SK-N-SH (cell line): Measurements from ENCODE around the gene JPH2. TPM values are rescaled to one million over a fixed set of nuclear protein-coding genes. Genes with fewer than 3 reads are reported as not detected.

Source experiments
- CTCF ChIA-PET: fragments of 300-600, 350-600 bp; formaldehyde crosslinking; extraction: SDS; loops from one replicate; lab custom pipeline; 2021; lab: Yijun Ruan, JAX
- POLR2A ChIA-PET: fragments of 350-600 bp; sonication (Branson Sonifier 250); formaldehyde crosslinking; extraction: SDS; loops from one replicate; lab custom pipeline; 2020; ENCODE audit warnings: antibody characterized with exemption, inconsistent platforms; lab: Yijun Ruan, JAX
- DNase-seq: peaks from one replicate; pipeline ENCODE4 v3.0.0; 2012
- H2AFZ ChIP-seq: fragments of 200-600 bp; sonication (generic); 2 replicates; pipeline ENCODE4 v1.8.1; 2016; ENCODE audit warnings: antibody characterized with exemption, mild to moderate bottlenecking, low read depth
- H3F3A ChIP-seq: fragments of 200-600 bp; sonication (generic); replicated peaks from 2 replicates; pipeline ENCODE3; 2016; ENCODE audit warnings: antibody characterized with exemption, mild to moderate bottlenecking; ENCODE audit not compliant: insufficient read depth
- H3K27ac ChIP-seq, 2 experiments: fragments of 200-500 bp in 1 of 2; fragments of 200-600 bp in 1 of 2; sonication (Bioruptor generic) in 1 of 2; sonication (generic), shearing (Covaris generic) in 1 of 2; 2 replicates each; pipeline versions ENCODE4 v1.5.1 to v1.6.1; 2014 to 2016; ENCODE audit warnings: low read depth in 2 of 2, inconsistent platforms in 1 of 2, low read length in 1 of 2, mild to moderate bottlenecking in 1 of 2, mixed read lengths in 1 of 2
- H3K27me3 ChIP-seq: fragments of 200-600 bp; sonication (generic), shearing (Covaris generic); 2 replicates; pipeline ENCODE4 v1.6.1; 2016; ENCODE audit warnings: mixed run types; ENCODE audit not compliant: insufficient read depth
- H3K36me3 ChIP-seq, 2 experiments: fragments of 200-500 bp in 1 of 2; fragments of 200-600 bp in 1 of 2; sonication (Bioruptor generic) in 1 of 2; sonication (generic) in 1 of 2; replicated peaks in 1 of 2; 2 replicates each; pipeline versions ENCODE3 to v1.5.1; 2014 to 2016; ENCODE audit warnings: low read length in 1 of 2, mild to moderate bottlenecking in 1 of 2; ENCODE audit not compliant: insufficient read depth in 2 of 2, control insufficient read depth in 1 of 2
- H3K4me1 ChIP-seq, 2 experiments: fragments of 200-500 bp in 1 of 2; fragments of 200-600 bp in 1 of 2; sonication (Bioruptor generic) in 1 of 2; sonication (generic), shearing (Covaris generic) in 1 of 2; 2 replicates each; pipeline versions ENCODE4 v1.5.1 to v1.6.1; 2014 to 2016; ENCODE audit warnings: low read depth in 1 of 2, low read length in 1 of 2, mixed run types in 1 of 2; ENCODE audit not compliant: insufficient read depth in 2 of 2, control insufficient read depth in 1 of 2
- H3K4me2 ChIP-seq: fragments of 200-600 bp; sonication (generic), shearing (Covaris generic); 2 replicates; pipeline ENCODE4 v1.6.1; 2017; ENCODE audit warnings: mixed run types
- H3K4me3 ChIP-seq, 2 experiments: fragments of 200-500 bp in 1 of 2; fragments of 200-600 bp in 1 of 2; sonication (Bioruptor generic) in 1 of 2; sonication (generic), shearing (Covaris generic) in 1 of 2; 2 replicates each; pipeline versions ENCODE4 v1.5.1 to v1.8.1; 2014 to 2016; ENCODE audit warnings: low read depth in 2 of 2, inconsistent platforms in 1 of 2, low read length in 1 of 2, mild to moderate bottlenecking in 1 of 2, mixed read lengths in 1 of 2, moderate library complexity in 1 of 2
- H3K79me2 ChIP-seq: fragments of 200-600 bp; sonication (generic); 2 replicates; pipeline ENCODE4 v1.8.1; 2017; ENCODE audit warnings: mild to moderate bottlenecking; ENCODE audit not compliant: insufficient read depth
- H3K9ac ChIP-seq: fragments of 200-600 bp; sonication (generic); 2 replicates; pipeline ENCODE4 v1.6.1; 2017; ENCODE audit warnings: mixed run types
- H3K9me2 ChIP-seq: fragments of 200-600 bp; sonication (generic); 2 replicates; pipeline ENCODE4 v1.6.1; 2017; ENCODE audit warnings: mixed run types
- H3K9me3 ChIP-seq: fragments of 200-600 bp; sonication (generic); 2 replicates; pipeline ENCODE4 v1.6.1; 2017; ENCODE audit warnings: mixed run types, mild to moderate bottlenecking, moderate library complexity
- H4K20me1 ChIP-seq: fragments of 200-600 bp; sonication (generic); 2 replicates; pipeline ENCODE4 v1.6.1; 2017; ENCODE audit warnings: mild to moderate bottlenecking, mixed run types; ENCODE audit not compliant: insufficient read depth
- CTCF ChIP-seq: fragments of 200-600 bp; sonication (generic); IDR thresholded peaks from 2 replicates; pipeline ENCODE4 v1.6.1; 2017; ENCODE audit warnings: antibody characterized with exemption, mild to moderate bottlenecking, moderate library complexity
- EP300 ChIP-seq, 2 experiments: IDR thresholded peaks; 2 replicates each; pipeline versions ENCODE4 v1.4.0 to v1.6.1; 2012; ENCODE audit warnings: borderline replicate concordance in 1 of 2, low read depth in 1 of 2, low read length in 1 of 2
- EZH2phosphoT487 ChIP-seq: fragments of 200-600 bp; sonication (generic); IDR thresholded peaks from 2 replicates; pipeline ENCODE4 v1.6.1; 2017; ENCODE audit warnings: low read depth, mixed run types, mild to moderate bottlenecking, antibody characterized with exemption, moderate library complexity, borderline replicate concordance
- FOSL2 ChIP-seq: IDR thresholded peaks from 2 replicates; pipeline ENCODE4 v1.4.0; 2012; ENCODE audit warnings: low read depth, mild to moderate bottlenecking, moderate library complexity, borderline replicate concordance
- FOXM1 ChIP-seq: IDR thresholded peaks from 2 replicates; pipeline ENCODE4 v1.4.0; 2012; ENCODE audit warnings: low read depth, mild to moderate bottlenecking
- GATA2 ChIP-seq: sonication (generic); formaldehyde crosslinking; IDR thresholded peaks from 2 replicates; pipeline ENCODE4 v1.5.0; 2020; ENCODE audit warnings: mild to moderate bottlenecking, missing genetic modification reagents
- MAX ChIP-seq: IDR thresholded peaks from 2 replicates; pipeline ENCODE4 v1.4.0; 2012; ENCODE audit warnings: low read depth
- MXI1 ChIP-seq: IDR thresholded peaks from 2 replicates; pipeline ENCODE4 v1.6.1; 2012; ENCODE audit warnings: mild to moderate bottlenecking, low read depth, low read length, improper control_type of control experiment
- NRF1 ChIP-seq: IDR thresholded peaks from 2 replicates; pipeline ENCODE4 v1.6.1; 2012; ENCODE audit warnings: low read depth, mild to moderate bottlenecking, low read length
- POLR2AphosphoS5 ChIP-seq: IDR thresholded peaks from 2 replicates; pipeline ENCODE4 v1.6.1; 2012; ENCODE audit warnings: low read depth, low read length
- RCOR1 ChIP-seq: fragments of 150-350 bp; IDR thresholded peaks from 2 replicates; pipeline ENCODE4 v1.6.1; 2017; ENCODE audit warnings: antibody characterized with exemption, low read length
- SIN3A ChIP-seq: IDR thresholded peaks from 2 replicates; pipeline ENCODE4 v1.6.1; 2012; ENCODE audit warnings: low read depth, mild to moderate bottlenecking, low read length, moderate library complexity, borderline replicate concordance
- TAF1 ChIP-seq: IDR thresholded peaks from 2 replicates; pipeline ENCODE4 v1.6.1; 2012; ENCODE audit warnings: low read depth, mild to moderate bottlenecking, low read length, moderate library complexity, borderline replicate concordance
- TCF12 ChIP-seq: IDR thresholded peaks from 2 replicates; pipeline ENCODE4 v1.4.0; 2012
- YY1 ChIP-seq: IDR thresholded peaks from 2 replicates; pipeline ENCODE4 v1.4.0; 2012; ENCODE audit warnings: low read depth, mild to moderate bottlenecking
- ZBTB33 ChIP-seq: IDR thresholded peaks from 2 replicates; pipeline ENCODE4 v1.4.0; 2012; ENCODE audit warnings: low read depth, borderline replicate concordance
- WGBS: methylation state at CpG from one replicate; pipeline ENCODE4 v1.1.6; 2017; ENCODE audit warnings: low lambda C conversion rate; 5-methylcytosine and 5-hydroxymethylcytosine counted together
- polyA plus RNA-seq, 3 experiments: library from polyadenylated mRNA; depleted of rRNA; stranded (reverse); fragments of >200 nt; gene quantifications; 2 replicates each; pipeline ENCODE4 v1.2.3, GENCODE V29; 2012
- TF ChIP-seq, protein P1 (sequence below): IDR thresholded peaks from 2 replicates; pipeline ENCODE4 v1.4.0; 2012; ENCODE audit warnings: low read depth, borderline replicate concordance
- TF ChIP-seq, protein P2 (sequence below): fragments of 150-350 bp; IDR thresholded peaks from 2 replicates; pipeline ENCODE4 v1.6.1; 2016; ENCODE audit warnings: mild to moderate bottlenecking, low read depth, low read length

The JPH2 gene
- polyA plus RNA-seq, 1 of the 3 experiments (the other 2 are of a cell fraction), result 0.67 TPM

DNA sequence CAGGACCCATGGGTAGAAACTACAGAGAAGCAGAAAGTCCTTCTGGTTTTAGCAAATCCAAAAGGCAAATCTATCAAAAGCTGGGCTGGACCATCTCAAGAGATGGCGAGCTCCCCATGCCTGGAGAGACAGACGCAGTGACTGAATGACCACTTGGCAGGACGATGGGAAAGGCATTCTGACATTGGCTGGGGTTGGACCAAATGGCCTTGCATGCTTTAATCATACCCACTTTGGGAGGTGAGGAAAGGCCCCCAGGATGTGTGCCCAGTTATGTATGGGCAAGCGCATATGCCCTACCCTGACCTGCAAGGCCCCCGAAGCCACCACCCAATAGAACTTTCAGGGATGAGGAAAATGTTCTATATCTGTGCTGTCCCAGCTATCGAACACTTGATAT is 45.1 kb downstream of the JPH2 start:
- ChIA-PET CTCF (interaction anchor here (0.9 to 4.7 kb wide), 3 partner anchors 25 to 733 kb away, joined by 3 to 17 read pairs (median 5); no protein-coding TSS in a partner anchor), POLR2A (no interaction called here)
- Histone ChIP-seq H3K4me3 (no peak overlapping the region), H3K79me2 (no peaks in the 10 kb centered on the region), H3K27me3 (no peaks in the 10 kb centered on the region), H3K9me2 (no peaks in the 10 kb centered on the region), H3K4me2 (no peak overlapping the region), H4K20me1 (no peaks in the 10 kb centered on the region), H3K9ac (no peak overlapping the region), H3F3A (no peaks in the 10 kb centered on the region), H3K27ac (no peak overlapping the region), H3K4me1 (no peaks in the 10 kb centered on the region), H3K9me3 (no peaks in the 10 kb centered on the region), H3K36me3 (no peaks in the 10 kb centered on the region), H2AFZ (no peak overlapping the region)
- 81% methylated on average over 6 of the region's 6 CpGs for WGBS
- no peak for TF ChIP-seq POLR2AphosphoS5
- no peak for TF ChIP-seq NRF1
- no peak for TF ChIP-seq RCOR1
- no peak for TF ChIP-seq MXI1
- TF ChIP-seq TCF12, result no peak
- TF ChIP-seq SIN3A, result no peak
- TF ChIP-seq GATA2 (CRISPR knock-in tag), result no peak
- no peak for TF ChIP-seq EP300 (IDR thresholded peaks at IDR 0.05; ENCODE audit: borderline replicate concordance in 1 of 2, low read depth in 1 of 2, low read length in 1 of 2)
- TF ChIP-seq ZBTB33, result no peak
- no peak for TF ChIP-seq EZH2phosphoT487
- no peak for TF ChIP-seq MAX
- TF ChIP-seq, protein P1, sequence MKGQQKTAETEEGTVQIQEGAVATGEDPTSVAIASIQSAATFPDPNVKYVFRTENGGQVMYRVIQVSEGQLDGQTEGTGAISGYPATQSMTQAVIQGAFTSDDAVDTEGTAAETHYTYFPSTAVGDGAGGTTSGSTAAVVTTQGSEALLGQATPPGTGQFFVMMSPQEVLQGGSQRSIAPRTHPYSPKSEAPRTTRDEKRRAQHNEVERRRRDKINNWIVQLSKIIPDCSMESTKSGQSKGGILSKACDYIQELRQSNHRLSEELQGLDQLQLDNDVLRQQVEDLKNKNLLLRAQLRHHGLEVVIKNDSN, result no peak
- TF ChIP-seq, protein P2, sequence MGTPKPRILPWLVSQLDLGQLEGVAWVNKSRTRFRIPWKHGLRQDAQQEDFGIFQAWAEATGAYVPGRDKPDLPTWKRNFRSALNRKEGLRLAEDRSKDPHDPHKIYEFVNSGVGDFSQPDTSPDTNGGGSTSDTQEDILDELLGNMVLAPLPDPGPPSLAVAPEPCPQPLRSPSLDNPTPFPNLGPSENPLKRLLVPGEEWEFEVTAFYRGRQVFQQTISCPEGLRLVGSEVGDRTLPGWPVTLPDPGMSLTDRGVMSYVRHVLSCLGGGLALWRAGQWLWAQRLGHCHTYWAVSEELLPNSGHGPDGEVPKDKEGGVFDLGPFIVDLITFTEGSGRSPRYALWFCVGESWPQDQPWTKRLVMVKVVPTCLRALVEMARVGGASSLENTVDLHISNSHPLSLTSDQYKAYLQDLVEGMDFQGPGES, result no peak
- TF ChIP-seq CTCF, result no peak
- no peak for TF ChIP-seq TAF1
- TF ChIP-seq FOXM1, result no peak
- no peak for TF ChIP-seq FOSL2
- TF ChIP-seq YY1, result no peak
- no peak for DNase-seq
